Hepatic stellate cell (primary cell): ENCODE measurements around the gene OTOP2.
"Not testable (repeated sequence)": the region's sequence is repeated elsewhere in the genome, so short reads cannot be mapped to it uniquely, and the experiment has no call there.

Experiments used
- DNase-seq: peaks from one replicate; pipeline ENCODE4 v3.0.0; 2011; ENCODE audit warnings: low spot score

Gene OTOP2

DNA sequence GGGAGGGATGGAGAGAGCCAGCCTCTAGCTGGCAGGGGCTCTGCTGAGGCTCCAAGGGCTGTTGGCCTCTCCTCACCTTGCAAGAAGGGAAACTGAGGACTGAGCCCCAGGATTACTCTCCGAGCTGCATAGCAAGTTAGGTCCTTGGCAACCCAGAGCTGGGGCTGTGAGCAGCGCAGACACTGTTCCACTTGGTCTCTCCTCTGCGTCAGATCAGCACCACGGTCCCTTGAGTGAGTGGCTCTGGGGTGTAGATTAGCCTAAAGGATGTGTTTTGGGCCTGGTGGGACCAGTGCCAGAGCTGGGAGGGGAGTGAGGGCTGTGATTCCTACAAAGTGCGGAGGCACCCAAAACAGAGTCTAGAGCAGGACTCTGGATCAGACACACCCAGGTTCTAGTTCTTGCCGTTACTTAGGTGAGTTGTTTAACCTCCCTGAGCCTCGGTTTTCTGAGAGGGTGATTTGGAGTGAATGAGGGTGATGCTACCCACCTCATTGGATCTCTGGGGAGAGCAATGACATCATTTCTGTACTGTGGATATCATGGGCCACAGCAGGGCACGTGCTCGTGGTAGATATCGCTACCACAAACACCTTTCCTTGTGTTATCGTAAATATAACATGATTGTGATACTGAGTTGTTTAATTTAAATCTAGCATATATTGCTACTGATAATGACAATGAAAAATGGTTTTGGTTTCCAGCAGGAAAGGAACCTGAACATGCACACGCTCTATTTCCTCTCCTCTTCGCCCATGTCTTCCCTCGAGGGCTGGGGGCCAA lies 22.5 kb upstream of the OTOP2 start:
- no peak for DNase-seq

- DNase-seq = no peak
Observed at GRCh38 chr17:74903034-74903433, 21.0 kb upstream of the OTOP2 start.

- no peak for DNase-seq
Observed at GRCh38 chr17:74903671-74904070, 20.4 kb upstream of the OTOP2 start.

DNA sequence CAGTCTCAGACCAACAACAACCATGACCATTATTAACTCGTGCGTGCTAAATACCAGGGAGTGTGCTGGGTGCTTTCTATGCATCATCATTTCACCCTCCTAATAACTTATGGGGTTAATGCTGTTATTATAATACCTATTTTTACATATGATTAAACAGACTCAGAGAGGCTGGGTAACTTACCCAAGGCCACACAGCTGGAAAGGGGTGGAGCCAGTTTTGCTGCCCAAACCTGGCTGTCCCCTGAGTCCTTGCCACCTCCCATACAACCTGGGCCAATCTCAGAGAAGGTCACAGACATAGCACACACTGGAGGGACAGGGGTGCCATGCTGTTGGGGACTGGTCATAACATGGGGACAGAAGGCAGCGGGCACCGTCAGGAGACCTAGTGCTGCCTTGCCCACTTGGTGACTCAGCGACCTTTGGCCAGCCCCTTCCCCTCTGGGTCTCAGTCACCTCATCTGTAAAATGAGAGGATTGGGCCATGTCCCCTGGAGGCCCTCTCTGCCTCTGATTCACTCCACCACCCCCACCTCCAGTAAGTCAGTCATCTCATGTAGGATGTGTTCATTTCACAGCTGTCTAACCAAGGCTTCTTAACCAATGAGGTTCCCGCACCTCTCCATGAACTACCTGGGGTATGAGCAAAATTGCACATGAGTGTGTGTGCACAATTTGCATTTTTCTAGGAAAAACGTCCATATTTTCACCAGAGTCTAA lies 19.2 kb upstream of the OTOP2 start:
- DNase-seq = no peak

DNA sequence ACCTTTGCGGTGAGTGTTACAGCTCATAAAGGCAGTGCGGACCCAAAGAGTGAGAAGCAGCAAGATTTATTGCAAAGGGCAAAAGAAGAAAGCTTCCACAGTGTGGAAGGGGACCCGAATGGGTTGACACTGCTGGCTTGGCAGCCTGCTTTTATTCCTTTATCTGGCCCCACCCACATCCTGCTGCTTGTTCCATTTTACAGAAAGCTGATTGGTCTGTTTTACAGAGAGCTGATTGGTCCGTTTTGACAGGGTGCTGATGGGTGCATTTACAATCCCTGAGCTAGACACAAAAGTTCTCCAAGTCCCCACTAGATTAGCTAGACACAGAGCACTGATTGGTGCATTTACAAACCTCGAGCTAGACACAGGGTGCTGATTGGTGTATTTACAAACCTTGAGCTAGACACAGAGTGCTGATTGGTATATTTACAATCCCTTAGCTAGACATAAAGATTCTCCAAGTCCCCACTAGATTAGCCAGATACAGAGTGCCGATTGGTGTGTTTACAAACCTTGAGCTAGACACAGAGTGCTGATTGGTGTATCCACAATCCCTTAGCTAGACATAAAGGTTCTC lies 17.8 kb upstream of the OTOP2 start:
- not testable (repeated sequence) for DNase-seq

GRCh38 chr17:74907012-74907411 lies 17.1 kb upstream of the OTOP2 start:
- no peak for DNase-seq

DNA sequence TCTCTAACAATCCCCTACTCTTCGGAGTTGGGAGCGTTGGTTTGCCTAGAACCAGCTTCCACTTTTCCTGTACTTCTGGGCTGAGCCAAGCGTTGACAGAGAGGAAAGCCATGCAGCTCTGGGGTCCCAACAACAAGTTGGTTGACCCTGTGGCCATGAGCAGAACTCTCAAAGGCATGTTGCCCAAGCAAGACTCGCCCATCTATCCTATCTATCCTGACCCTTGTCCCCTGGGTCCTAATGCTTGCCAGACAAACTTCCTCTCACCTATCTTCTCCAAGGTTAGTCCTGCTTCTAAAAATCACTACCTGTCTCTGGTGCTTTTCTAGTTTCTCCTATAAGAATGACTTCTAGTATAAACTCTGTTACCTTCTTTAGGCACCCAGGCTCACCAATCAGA lies 15.0 kb upstream of the OTOP2 start:
- not testable (repeated sequence) for DNase-seq

GRCh38 chr17:74911423-74911822 lies 12.7 kb upstream of the OTOP2 start:
- DNase-seq = not testable (repeated sequence)

DNA sequence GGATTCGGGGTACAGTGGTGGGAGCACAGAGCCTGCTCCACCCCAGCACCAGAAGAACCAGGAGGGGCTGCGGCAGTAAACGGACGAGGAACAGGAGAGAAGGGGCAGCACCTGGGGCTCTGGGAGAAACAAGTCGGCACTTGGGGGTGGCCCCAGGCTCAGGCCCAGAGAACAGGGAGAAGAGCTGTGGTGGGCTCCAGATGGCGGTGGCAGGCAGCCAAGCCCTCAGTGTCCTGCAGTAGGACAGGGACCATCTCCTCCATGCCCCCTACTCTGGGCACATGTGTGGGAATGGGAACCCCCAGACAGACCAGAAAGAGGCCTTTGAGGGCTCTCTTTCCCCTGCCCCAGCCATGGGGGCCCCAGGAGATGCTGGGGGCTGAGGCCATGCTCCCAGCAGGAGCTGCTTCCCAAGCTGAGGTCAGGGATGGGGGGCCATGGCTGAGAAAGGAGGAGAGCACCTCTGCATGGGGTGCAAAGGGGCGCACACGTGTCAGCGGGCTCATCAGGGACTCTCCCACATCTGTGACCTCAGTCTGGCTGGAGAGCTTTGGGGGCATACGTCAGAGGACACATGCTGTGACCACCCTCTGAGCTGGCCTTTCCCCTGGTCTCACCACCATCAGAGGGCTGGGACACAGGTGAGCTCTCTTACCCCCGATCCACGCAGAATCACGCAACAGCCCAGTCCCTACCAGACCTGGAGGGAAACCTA lies 7.8 kb upstream of the OTOP2 start:
- DNase-seq = no peak

GRCh38 chr17:74916851-74917199 lies 7.2 kb upstream of the OTOP2 start:
- DNase-seq = no peak

DNA sequence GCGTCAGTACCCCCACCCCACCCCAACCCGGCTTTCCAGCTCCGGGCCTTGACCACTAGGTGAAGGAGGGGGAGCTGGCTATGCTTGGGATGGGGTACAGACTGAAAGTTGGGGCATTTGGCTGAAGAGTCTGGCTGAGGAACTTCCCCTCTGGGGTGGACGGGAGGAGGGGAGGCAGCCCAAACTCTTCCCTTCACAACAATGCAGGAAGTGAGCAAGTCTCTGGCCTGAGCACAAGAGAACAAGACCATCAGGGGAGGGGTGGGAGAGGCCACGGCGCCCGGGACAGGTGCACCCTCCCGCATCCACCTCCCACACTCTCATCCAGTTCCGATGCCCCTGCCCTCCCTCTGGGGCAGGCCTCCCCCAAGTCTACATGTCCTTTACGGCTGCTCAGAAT lies 6.6 kb upstream of the OTOP2 start:
- DNase-seq = no peak

DNA sequence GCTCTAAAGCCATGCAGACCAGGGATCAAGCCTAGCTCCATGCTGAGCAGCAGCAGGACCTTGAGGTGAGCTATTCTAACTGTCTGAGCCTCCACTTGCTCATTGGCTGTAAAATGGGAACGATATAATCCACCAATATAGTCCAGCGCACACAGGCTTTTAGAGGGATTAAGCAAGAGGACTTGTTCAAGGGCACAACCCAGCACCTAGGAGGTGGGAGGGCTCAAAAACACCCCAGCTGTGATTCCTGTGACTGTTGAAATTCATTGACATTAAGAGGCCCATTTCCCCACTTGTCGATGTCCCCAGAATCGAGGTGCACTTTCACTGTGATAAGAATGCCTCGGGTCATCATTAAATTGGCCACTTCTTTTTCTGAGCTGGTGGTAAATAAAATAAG lies 5.2 kb upstream of the OTOP2 start:
- no peak for DNase-seq

DNA sequence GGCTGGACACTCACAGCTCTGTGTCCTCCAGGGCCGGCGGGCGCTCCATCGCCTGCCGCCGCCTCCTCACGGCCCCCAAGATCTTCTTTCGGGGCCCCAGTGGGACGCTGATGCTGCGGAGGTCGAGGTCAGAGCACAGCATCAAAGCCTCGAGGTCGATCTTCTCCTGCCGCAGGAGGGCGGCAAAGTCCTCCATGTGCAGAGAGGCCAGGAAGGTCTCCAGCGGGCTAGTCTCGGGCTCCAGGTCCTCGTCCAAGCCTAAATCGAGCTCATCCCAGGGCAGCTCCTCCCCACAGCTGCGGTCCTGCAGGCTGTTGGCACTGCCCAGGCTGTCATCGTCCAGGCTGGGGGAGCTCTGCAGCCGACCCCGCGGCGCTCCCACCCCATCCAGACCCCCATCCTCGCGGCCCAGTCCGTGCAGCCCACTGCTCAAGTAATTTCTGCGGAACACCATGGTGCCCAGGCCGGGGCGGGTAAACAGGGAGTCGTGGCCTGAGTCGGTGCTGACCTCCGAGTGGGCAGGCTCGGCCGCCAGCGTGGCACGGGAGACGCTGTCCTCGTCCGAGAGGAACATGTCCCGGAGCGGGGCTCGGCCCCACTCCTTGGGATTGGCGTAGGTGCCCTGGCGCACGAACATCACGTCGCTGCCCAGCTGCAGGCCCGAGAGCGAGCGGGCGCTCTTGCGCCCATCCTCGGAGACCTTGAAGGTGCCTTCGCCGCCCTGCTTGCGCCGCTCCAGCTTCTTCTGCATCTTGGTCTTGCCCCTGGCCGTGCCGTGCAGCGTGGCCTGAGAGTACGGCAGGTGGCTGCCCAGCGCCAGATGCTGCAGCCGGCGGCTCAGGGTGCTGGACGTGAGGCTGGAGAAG lies 4.4 kb upstream of the OTOP2 start:
- peak; percentile 60 for DNase-seq

- DNase-seq = no peak
Observed at GRCh38 chr17:74920306-74920620, 3.8 kb upstream of the OTOP2 start.

- no peak for DNase-seq
Observed at GRCh38 chr17:74920642-74921025, 3.4 kb upstream of the OTOP2 start.

- DNase-seq = no peak
Observed at GRCh38 chr17:74921026-74921681, 2.9 kb upstream of the OTOP2 start.

DNA sequence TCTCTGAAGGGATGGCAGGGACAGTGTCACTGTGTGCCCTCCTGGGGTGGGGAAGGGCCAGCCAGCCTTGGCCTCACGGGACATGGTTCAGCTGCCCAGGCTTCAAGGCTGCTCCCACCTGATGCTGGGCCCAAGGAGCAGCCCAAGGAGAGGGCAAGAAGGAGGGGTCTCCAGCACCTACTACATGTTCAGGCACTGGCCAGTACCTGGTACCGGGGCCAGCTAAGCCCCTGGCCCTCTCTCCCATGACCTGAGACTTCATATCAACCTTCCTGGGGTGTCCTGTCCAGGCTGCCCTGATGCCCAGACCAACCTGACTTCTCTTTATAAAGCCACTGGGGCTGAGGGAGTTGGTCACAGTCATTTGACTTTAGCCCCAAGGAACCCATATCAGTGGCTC lies 2.3 kb upstream of the OTOP2 start:
- no peak for DNase-seq

DNA sequence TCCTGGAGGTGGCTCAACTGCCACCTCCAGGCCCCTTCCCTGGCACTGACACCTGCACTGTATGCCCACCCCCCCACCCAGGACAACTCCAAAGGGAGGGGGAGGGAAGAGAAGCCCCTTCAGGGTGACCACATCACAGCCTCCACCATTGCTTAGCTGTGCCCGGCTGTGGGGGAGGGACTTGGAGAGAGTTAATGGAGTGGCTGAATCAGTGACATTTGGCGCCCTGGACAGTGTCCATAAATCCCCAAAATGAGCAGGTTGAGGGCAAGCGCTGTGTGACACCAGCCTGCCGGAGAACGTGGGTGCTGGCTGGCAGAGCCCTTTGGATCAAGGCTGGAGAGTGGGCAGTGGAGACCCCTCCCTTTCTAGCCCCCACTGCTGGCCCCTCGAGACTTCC lies 1.9 kb upstream of the OTOP2 start:
- DNase-seq = no peak

DNA sequence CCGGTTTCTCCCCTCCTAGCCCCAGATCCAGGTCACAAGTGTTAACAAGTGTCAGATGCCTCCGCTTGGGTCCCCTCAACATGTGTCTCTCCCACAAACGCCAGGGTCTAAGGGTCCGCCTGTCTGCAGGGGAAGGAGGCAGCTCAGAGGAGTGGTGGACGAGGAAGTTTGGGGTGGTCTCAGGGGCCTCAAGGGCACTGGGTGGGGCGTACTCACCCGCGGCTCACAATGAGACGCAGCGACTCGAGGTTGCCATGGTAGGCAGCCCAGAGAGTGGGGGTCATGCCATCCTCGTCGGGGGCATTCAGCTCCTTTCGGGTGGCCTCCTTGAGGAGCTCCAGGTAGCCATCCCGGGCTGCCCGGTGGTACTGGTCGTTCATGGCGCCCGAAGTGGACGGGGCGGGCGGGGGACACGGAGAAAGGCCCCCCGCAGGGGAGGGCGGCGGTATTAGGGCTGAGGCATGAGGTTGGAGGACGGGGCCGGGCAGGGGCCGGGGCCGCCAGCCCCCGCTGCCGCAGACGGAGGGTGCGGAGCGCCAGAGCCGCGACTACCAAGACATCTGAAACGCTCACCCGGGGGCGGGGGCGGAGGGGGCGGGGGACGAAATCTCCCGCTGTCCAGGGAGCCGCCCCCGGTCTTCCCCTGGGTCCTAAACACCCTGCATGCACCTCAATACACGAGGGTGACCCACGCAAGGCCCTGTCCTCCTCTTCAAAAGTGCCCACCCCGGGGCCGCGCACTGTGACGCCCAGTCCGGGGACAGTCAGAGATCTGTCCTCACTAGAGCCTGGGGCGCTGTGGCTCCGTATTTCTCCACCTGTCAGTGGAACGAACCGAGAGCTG lies 1.2 kb upstream of the OTOP2 start, which contains the start of gene USH1G:
USH1G (minus strand) TSS at position 562 of the 844 bp plus-strand sequence; CDS start at position 380, 182 bp downstream.
- no peak for DNase-seq

DNA sequence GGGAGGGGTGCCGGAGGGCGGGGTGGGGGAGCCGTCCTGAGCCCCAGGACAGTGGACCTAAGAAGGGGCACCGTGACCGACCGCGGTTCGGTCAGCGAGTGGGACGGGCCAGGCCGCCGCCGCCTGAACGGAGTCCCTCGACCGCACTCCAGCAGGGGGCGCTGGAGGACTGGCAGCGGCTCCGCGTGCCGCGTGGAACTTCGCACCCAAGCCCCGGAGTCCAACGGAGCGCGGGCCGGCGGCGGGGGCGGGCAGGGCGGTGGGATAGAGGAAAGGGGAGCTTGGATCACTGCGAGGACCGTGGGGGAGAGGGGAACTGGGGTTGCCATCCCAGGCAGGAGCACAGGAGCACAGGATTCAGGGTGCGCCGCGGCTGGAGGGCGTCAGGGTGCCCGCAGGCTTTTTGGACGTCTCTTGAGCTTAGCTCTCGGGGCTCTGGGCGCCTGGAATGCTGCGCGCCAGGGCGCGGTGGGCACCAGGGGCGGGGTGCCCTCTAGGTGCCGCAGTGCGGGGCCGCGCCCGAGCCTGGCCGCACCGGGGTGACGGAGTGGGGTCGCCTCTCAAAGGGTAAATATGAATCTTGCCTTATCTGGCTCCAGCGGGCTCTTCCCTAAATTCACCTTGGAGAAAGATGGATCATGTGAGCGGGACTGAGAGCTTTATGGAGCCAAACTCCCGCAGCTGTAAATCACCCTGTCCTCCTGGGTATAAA lies 379 bp upstream of the OTOP2 start:
- DNase-seq = peak; percentile 80
